Vagina (tissue), 2 donors: ENCODE results near the gene THOC7.

ENCODE experiments used
- POLR2A ChIP-seq, 2 donors: fragments of 450-650 bp; IDR thresholded peaks; one replicate each; pipeline ENCODE4 v1.6.1; 2017; ENCODE audit warnings: antibody characterized with exemption in 2 of 2, mild to moderate bottlenecking in 2 of 2, moderate library complexity in 2 of 2
- TF ChIP-seq, protein P1 (sequence below), 3 experiments: fragments of 450-650 bp in 2 of 3; fragments of 200-600 bp in 1 of 3; sonication (generic) in 1 of 3; IDR thresholded peaks; one replicate each; pipeline ENCODE4 v1.5.1; 2017 to 2019; ENCODE audit warnings: antibody characterized with exemption in 3 of 3, mild to moderate bottlenecking in 2 of 3, moderate library complexity in 2 of 3

- TF ChIP-seq, protein P1, sequence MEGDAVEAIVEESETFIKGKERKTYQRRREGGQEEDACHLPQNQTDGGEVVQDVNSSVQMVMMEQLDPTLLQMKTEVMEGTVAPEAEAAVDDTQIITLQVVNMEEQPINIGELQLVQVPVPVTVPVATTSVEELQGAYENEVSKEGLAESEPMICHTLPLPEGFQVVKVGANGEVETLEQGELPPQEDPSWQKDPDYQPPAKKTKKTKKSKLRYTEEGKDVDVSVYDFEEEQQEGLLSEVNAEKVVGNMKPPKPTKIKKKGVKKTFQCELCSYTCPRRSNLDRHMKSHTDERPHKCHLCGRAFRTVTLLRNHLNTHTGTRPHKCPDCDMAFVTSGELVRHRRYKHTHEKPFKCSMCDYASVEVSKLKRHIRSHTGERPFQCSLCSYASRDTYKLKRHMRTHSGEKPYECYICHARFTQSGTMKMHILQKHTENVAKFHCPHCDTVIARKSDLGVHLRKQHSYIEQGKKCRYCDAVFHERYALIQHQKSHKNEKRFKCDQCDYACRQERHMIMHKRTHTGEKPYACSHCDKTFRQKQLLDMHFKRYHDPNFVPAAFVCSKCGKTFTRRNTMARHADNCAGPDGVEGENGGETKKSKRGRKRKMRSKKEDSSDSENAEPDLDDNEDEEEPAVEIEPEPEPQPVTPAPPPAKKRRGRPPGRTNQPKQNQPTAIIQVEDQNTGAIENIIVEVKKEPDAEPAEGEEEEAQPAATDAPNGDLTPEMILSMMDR (IDR thresholded peaks at IDR 0.05): no peak
- TF ChIP-seq POLR2A (IDR thresholded peaks at IDR 0.05): no peak
These were observed 55.0 kb downstream of the THOC7 start for GRCh38 chr3:63808633-63809032.
